Epithelial cell of prostate (primary cell): ENCODE results near the gene WNT7A.
"Not testable (repeated sequence)": the region's sequence is repeated elsewhere in the genome, so short reads cannot be mapped to it uniquely, and the experiment has no call there.

ENCODE experiments used
- DNase-seq: peaks from one replicate; pipeline ENCODE4 v3.0.0-alpha.2; 2011; ENCODE audit warnings: low read depth, low spot score
- H3K27ac ChIP-seq: fragments of 450-650 bp; 2 replicates; pipeline ENCODE4 v1.5.1; 2017; ENCODE audit warnings: mild to moderate bottlenecking

The WNT7A gene

DNA sequence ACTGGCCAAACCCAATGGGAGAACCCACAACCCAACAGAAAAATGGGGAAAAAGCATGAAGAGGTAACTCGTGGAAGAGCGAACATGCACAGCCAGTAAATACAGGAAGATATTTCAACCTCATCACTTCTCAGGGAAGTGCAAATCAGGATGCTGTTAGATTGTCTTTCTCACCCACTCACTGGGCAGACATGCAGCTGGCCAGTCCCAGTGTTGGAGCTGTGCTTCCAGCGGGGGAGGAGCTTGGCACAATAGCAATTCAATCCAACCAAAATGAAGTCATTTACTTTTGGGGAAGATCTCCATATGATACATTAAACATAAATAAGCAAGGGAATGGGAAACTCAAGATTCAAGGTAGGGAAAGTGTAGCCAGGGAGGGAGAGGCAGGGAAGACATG lies 12.1 kb downstream of the WNT7A start:
- no peak for DNase-seq
- H3K27ac ChIP-seq = no peak overlapping the region

DNA sequence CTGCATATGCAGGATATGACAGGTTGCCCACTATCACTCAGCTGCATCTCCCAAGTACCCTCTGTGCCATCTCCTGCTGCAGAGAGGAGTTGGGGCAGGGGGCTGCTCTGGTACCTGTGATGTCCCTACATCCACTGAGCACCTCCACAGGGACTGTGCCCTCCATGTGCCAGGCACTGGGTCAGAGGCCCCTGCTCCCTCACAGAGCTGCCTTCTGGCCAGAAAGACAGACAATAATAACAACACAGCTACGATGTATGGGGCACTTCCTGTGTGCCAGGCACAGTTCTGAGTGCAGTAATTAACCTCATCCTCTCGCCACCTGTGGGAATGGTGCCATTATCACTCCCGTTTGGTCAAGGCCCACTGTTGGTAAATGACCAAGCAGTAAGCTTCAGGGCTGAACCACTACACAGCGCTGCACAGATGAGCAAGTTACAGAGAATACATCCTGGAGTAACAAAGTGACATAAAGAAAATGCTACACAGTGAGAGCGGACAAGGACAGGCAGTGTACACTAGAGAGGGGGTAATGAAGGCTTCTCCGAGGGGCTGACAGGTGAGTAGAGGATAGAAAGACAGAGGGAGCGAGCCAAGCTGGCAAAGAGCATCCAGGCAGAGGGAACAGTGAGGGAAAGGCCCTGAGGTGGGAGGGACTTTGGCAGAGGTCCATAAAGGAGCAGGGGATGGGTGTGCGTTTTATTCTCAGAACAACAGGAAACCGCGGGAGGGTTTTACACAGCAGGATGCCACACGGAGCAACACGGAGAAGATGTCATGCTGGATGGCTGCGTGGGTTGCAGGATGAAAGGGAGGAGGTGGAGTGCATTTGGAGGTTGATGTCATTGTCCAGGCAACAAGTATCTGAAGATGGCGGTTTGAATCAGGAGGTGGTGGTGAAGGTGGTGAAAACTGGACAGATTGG lies 13.6 kb downstream of the WNT7A start:
- H3K27ac ChIP-seq = no peak overlapping the region
- DNase-seq = no peak

DNA sequence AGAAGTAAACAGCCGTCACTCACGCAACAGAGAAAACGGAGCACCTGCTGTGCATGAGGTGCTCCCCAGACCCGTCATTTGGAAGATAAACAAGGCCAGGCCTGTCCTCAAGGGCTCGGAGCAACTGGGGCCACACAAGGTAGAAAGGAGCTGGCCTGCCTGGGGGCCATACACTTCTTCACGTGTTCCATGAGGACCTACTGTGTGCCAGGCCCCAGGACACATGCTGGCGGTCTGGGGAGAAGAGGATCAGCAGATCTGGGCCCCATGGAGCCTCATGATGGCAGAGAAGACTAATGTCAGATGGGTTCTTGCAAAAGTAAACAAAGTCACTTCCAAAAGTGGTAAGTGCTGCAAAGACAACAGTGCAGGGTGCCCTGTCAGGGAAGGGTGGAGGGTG lies 14.3 kb downstream of the WNT7A start:
- no peak for DNase-seq
- no peak overlapping the region for H3K27ac ChIP-seq

DNA sequence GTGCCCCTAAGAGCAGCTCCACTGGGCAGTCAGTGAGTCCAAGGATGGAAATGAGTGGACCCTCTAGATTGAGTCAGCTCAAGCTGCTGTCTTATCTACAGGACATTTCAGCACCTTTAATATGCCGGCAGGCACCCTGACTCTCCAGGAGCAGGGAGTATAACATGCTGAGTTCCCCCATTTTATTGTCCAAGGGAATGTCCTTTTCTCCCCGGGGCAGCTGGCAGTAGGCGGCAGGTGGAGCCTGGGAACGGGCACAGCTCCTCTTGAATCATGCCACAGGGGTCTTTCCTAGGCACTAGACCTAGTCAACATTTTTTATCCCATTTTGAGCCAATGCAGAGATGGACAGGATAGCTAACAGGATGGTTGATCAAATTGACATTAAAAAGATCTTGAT lies 14.8 kb downstream of the WNT7A start:
- DNase-seq = no peak
- no peak overlapping the region for H3K27ac ChIP-seq

DNA sequence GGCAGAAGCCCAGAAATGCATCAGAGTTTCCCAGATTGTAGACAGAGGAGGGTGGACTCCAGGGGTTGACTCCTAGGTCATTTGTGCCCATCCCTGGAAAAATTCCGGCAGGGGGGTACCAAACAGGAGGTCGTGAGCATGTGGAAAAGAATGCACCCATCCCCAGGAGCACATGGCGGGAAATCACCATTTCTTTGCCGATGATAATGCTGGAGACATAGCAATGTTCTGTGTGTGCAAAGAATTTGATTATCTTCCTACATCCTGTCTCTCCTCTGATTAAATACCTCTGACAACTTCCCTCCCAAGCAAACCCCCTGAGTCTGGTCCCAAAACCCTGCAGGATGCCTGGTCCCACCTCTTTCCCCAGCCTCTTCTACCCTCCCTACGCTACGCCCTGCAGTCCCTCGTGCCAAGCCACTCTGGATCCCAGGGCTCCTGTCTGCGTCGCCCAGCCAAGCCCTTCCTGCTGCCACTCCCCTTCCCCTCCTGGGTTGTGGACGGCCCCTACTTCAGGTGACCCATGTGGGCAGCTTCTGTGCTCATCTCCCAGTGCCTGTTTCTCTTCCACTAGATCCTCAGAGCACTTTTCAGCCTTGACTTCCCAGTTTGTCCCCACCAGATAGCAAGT lies 15.8 kb downstream of the WNT7A start:
- DNase-seq = no peak
- H3K27ac ChIP-seq = no peak overlapping the region

DNA sequence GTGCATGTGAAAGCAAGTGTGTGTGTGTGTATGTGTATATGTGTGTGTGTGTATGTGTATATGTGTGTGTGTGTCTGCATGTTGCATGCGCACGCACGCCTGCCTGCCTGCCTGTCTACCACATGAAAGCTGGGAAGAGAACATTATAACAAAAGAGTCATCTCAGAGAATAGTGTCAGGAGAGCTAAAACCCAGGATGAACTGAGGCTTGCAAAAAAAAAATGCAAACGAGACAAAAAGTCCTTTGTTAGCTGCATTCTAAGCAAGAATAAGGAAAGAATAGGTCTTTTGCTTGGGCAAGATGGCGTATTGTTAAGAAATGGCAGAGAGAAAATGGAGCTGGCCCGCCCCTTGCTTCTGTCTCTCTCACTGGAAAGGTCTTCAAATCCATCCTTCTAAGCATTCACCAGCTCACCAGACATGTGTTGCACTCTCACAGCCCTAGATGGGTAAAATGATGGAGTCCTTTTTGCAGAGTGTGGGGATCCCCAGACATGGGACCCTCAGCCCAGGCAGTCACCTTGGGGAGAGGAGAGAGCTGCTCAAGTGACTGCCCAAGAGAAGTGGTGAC lies 16.4 kb downstream of the WNT7A start:
- no peak for DNase-seq
- no peak overlapping the region for H3K27ac ChIP-seq

DNA sequence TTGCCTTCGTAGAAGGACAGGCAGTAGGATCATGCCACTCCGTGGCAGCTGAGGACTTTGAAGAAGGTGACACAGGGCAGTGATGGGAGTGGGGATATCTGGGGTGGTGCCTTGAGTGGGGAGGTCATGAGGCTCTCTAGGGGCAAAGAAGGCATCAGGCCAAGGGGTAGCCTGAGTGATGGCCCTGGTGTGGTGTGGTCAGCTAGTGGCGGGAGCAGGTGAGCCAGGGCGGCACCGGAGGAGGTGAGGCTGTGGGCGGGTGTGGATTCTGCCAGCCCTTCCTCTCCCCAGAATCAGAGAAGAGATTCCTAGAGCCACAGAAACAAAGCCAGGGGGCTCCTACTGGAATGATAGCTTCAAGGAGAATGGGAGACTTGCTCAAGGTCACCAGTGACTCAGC lies 18.4 kb downstream of the WNT7A start:
- DNase-seq = no peak
- peak overlapping the region; percentile 99 for H3K27ac ChIP-seq

DNA sequence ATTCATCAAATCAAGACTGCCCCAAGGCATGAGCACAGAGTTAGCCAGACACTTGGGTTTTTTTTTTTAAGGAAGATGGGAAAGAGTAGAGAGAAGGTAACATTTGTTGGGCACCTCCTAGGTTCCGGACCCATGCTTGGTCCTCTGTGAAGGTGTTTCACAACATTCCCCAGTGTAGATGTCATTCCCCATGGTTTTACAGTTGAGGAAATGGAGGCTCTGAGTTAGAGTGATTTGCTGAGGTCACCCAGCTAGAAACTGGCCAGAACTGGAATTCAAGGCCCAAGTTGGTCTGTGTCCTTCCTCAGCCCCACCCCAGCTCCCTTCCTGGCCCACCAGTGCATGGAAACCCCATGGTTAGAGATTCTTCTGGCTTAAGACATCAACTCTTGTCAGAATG lies 19.9 kb downstream of the WNT7A start:
- DNase-seq = no peak
- H3K27ac ChIP-seq = peak overlapping the region; percentile 99

DNA sequence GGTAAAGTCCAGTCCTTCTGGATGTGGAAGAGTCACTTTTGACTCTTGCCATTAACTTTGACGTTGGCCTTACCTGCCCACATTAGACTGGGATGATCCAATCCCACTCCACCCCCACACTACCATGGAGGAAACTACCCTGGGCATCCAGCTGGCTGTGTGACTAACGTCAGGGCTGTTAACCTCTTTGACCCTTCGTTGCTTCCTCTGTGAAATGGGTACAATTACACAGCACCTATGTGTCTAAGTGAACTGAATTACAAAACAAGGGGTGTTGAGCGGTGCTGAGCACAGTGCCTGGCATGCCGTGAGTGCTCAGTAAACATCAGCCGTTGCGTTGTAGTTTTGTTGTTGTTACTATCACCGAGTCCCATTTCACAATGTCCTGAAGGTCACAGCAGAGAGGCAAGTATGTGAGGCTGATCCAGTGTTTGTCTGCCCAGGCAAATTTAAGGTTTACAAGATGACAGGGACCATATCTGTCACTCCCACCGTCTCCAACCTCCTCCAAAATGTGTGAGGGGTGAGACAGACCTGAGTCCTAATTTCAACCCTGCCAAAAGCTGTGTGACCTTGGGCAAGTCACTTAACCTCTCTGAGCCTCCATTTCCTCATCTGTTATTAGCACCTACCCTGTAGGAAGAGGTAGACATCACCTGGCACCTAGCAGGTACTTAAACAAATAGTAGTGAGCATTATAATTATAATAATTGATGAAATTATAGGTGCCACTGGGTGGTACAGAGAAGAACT lies 20.9 kb downstream of the WNT7A start:
- peak overlapping the region; percentile 99 for H3K27ac ChIP-seq
- no peak for DNase-seq

DNA sequence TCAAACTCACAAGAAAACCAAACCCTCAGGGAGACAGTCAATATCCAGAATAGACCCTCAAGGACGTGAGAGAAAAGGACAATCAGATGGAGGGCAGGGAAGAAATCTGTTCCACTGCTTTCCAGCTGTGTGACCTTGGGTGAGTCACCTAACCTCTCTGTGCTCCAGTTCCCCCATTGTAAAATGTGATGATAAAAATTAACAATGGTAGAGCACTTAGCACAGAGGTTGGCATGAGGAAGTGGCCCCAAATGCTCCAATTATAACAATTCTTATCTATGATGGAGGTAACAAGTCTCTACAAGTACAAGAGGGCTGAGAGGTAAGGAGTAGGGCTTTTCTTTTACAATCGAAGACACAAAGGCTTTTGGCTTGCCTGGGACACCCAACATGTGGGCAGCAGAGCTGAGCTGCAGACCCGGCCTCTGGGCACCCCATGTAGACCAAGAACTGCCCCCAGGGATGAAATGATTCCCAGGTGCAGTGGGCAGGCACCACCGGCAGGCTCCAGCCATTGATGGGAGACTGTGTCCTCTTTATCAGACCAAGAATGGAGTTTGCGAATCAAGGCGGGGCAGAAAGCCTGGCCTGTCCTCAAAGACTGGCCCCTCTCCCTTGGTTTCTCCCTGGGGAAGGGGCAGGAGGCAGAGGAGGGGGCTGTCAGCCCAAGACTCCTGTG lies 22.0 kb downstream of the WNT7A start:
- DNase-seq = peak; percentile 70
- peak overlapping the region; percentile 99 for H3K27ac ChIP-seq

DNA sequence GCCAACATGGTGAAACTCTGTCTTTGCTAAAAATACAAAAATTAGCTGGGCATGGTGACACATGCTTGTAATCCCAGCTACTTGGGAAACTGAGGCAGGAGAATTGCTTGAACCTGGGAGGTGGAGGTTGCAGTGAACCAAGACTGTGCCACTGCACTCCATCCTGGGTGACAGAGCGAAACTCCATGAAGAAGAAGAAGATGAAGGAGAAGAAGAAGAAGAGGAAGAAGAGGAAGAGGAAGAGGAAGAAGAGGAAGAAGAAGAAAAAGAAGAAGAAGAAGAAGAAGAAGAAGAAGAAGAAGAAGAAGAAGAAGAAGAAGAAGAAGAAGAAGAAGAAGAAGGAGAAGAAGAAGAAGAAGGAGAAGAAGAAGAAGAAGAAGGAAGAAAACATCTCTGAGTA lies 23.2 kb downstream of the WNT7A start:
- peak overlapping the region; percentile 99 for H3K27ac ChIP-seq
- DNase-seq = not testable (repeated sequence)

DNA sequence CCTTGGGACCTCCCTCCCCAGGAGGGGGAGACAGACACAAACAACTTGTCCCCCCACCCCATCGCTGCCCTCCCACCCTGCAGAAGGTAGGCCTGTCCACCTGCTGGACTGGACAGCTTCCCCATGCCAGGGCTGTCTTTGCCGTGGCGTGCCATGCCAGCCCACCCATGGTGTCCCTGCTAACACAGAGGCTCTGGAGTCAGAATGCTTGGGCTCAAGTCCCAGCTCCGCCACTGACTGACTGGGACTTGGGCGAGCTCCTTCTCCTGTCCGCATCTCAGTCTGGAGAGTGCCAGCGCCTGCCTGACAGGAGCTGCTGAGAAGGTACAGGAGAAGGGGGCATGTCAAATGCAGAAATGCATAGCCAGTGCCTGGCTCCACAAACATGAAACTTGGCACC lies 23.9 kb downstream of the WNT7A start:
- H3K27ac ChIP-seq = peak overlapping the region; percentile 99
- DNase-seq = no peak

DNA sequence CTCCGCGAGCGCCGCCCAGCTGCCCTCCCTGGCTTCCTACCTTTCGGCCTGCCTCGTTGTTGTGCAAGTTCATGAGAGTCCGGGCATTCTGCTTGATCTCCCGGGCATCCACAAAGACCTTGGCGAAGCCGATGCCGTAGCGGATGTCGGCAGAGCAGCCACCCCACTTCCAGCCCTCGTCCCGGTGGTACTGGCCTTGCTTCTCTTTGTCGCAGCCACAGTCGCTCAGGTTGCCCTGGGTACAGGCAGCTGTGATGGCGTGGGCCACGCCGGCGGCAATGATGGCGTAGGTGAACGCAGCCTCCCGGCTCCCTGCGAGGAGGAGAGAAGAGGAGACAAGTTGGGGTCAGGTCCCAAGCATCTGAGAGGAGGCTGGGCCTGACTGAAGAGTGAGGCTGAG lies 25.4 kb downstream of the WNT7A start:
- DNase-seq = no peak
- peak overlapping the region; percentile 99 for H3K27ac ChIP-seq

DNA sequence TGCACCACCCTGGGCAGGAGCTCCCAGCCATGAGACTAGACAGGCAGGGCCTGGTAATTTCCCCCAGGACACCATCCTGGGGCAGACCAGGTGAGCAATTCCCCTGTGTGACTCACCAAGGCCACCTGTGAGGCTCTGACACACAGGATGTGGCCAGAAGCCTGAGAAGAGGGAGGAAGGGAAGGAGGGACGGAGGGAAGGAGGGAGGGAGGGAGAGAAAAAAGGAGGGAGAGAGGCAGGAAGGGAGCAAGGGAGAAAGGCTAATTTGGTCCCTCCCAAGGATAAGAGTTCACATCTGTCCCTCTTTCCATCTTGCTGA lies 25.9 kb downstream of the WNT7A start:
- DNase-seq = peak; percentile 86
- peak overlapping the region; percentile 99 for H3K27ac ChIP-seq

DNA sequence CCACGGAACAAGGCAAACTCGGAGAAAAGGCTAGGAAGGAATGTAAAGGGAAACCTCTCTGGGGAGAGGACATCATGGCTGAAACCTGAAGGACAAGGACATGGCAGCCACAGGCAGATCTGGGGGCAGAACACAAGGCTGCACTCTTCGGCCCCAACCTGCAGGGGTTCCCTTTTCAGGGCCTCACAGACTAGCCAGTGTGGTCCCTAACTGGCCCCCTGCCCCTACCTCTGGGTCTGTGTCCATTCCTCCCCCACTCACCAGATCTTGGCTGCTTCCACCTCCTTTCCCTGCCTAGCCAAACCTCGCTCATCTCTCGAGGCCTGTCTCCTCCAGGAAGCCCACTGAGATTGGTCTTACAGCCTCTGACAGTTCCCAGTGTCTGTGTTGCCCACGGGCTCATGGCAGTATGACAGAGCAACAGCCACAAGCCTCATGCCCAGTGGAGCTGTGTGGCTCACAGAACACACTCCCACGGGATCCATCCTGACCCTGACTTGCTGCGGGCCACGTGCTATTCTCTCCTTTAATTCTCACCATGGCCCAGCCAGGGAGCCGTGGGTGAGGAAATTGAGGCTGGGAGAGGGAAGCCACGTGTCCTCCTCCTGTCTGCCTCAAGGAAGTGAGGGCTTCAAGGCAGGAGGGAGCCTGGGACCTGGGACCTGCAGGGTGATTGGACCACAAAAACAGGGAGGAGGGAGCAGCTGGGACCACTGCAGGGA lies 26.5 kb downstream of the WNT7A start:
- no peak for DNase-seq
- peak overlapping the region; percentile 99 for H3K27ac ChIP-seq

DNA sequence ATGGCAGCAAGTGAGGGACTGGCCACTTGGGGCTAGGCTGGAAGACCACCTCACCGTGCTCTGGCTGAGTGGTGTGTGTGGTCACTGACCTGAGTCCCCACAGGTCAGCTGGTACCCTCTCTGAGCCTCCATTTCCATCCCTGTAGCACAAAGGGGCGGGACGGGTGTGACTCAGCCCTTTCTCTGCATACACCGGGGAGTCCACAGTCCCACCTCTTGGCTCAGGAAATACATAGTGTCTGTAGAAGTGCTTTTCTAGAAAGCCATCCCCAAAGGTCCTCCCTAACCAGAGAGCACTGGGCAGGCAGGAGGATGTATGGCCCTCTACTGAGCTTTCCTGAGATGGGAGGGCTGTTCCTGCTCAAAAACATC lies 27.2 kb downstream of the WNT7A start:
- H3K27ac ChIP-seq = peak overlapping the region; percentile 99
- no peak for DNase-seq

DNA sequence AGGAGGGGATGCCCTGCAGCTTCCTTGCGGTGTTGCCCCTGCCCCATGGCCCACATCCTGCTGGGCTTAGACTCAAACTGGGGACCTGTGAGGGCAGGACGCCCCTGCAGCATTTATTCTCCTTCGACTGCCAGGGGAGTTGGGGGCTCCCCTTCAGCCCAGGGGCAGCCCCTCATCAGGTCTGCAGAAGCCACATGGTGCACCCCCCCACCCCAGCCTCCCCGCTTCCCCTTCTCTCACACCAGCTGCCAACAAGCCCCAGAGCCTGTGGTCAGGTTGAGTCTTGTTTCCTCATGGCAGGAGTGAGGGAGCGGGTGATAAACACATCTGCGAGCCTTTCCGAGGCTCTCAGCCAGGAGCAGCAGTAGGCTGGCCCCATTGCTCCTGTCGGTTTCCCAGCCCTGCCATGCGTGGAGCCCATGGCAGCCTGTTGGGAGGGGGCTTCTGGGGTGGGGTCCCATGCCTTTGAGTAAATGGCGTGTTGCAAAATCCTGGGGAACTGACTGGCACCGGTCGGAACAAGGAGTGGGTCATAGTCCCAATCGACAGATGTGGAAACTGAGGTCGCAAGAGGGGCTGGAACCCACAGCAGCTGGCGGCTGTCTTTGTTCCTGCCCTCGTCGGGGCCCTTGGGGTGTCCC lies 27.8 kb downstream of the WNT7A start:
- peak; percentile 34 for DNase-seq
- peak overlapping the region; percentile 99 for H3K27ac ChIP-seq

DNA sequence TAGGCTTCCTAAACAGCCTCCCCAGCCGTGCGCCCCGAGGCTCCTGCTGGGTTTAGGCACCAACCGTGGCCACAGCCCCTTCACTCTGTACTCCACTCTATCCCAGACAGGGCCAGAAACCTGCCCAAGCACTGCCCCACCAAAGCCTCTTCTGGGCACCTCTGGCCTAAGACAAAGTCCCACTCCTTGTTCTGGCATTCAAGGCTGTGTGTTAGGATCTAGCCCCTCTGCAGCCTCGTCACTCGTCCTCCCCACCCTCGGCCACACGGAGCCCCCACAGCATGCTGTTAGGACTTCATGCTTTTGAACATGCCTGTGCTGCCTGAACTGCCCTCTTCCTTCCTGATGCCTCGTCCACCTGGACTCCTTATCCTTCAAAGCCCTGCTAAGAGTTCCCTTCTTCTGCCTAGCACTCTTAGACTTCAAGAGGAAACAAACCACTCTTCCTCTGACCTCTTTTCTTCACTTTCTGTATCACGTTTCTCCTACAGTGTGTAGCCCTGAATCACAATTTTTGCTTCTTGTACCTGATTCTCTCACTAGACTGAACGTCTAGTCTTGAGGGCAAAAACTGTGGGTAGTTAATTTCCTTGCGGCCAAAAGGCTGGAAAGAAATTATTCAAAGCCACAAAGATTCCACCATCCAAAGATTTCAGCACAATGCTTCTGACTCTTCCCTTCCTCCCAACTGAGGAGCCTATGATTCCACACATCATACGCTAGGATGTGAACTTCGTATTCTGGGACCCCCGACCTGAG lies 28.6 kb downstream of the WNT7A start:
- H3K27ac ChIP-seq = peak overlapping the region; percentile 99
- DNase-seq = no peak
